Measurements from ENCODE around the gene DAGLA.
"Not testable (repeated sequence)": the region's sequence is repeated elsewhere in the genome, so short reads cannot be mapped to it uniquely, and the experiment has no call there.

DAGLA gene

GRCh38 chr11:61667684-61668305, 12.4 kb upstream of the DAGLA start:
- DNase-seq: no peak

GRCh38 chr11:61669417-61669816, 10.8 kb upstream of the DAGLA start:
- no peak for DNase-seq

- DNase-seq: no peak
Observed at GRCh38 chr11:61670626-61671025, 9.6 kb upstream of the DAGLA start.

- no peak for DNase-seq
Observed at GRCh38 chr11:61671527-61671926, 8.7 kb upstream of the DAGLA start.

- DNase-seq: not testable (repeated sequence)
Observed at GRCh38 chr11:61673946-61674467, 6.2 kb upstream of the DAGLA start.

GRCh38 chr11:61675826-61676225, 4.4 kb upstream of the DAGLA start:
- no peak for DNase-seq

- DNase-seq: no peak
Observed at GRCh38 chr11:61679296-61679695, 895 bp upstream of the DAGLA start.

- DNase-seq: no peak
Observed at GRCh38 chr11:61680622-61681221, 531 bp downstream of the DAGLA start.

- no peak for DNase-seq
Observed at GRCh38 chr11:61682093-61682732, 2.0 kb downstream of the DAGLA start.

GRCh38 chr11:61682906-61683675, 2.9 kb downstream of the DAGLA start:
- DNase-seq: no peak

GRCh38 chr11:61683961-61684869, 4.0 kb downstream of the DAGLA start:
- DNase-seq: peak in 1 of 2 experiments; percentile 21

- DNase-seq: no peak
Observed at GRCh38 chr11:61684870-61685616, 4.9 kb downstream of the DAGLA start.

GRCh38 chr11:61685617-61685967, 5.4 kb downstream of the DAGLA start:
- DNase-seq: peak; percentile 31 to 32

GRCh38 chr11:61686066-61686465, 5.9 kb downstream of the DAGLA start:
- no peak for DNase-seq

- DNase-seq: no peak
Observed at GRCh38 chr11:61686469-61686868, 6.3 kb downstream of the DAGLA start.

GRCh38 chr11:61687420-61687819, 7.2 kb downstream of the DAGLA start:
- no peak for DNase-seq

GRCh38 chr11:61688365-61689163, 8.4 kb downstream of the DAGLA start:
- DNase-seq: no peak

- no peak for DNase-seq
Observed at GRCh38 chr11:61689164-61689496, 8.9 kb downstream of the DAGLA start.

- DNase-seq: no peak
Observed at GRCh38 chr11:61690706-61691379, 10.7 kb downstream of the DAGLA start.

All from activated CD4-positive, alpha-beta T cell treated with anti-CD3 and anti-CD28 coated beads, Interleukin-2, amount 50 U/mL, for 48 hours (primary cell).